HEK293 (cell line): Measurements from ENCODE around the gene SCIN.

Experiments
- CTCF ChIA-PET: fragments of 350-600 bp; formaldehyde crosslinking; extraction: SDS; loops from one replicate; lab custom pipeline; 2021; ENCODE audit warnings: antibody characterized with exemption; lab: Yijun Ruan, JAX
- POLR2A ChIA-PET: fragments of 300-600 bp; formaldehyde crosslinking; extraction: SDS; loops from one replicate; lab custom pipeline; 2020; ENCODE audit warnings: antibody characterized with exemption, inconsistent platforms; lab: Yijun Ruan, JAX
- H3K27ac ChIP-seq: fragments of 200-500 bp; sonication (Bioruptor generic); 2 replicates; pipeline ENCODE4 v1.5.1; 2014; ENCODE audit warnings: low read depth, low read length, control low read depth, inconsistent platforms; ENCODE audit errors: extremely low read depth
- H3K36me3 ChIP-seq, 2 experiments: fragments of 200-500 bp in 1 of 2; sonication (Bioruptor generic) in 1 of 2; 1 replicate in 1 of 2; 2 replicates in 1 of 2; pipeline ENCODE4 v1.5.1; 2014 to 2017; ENCODE audit warnings: inconsistent platforms in 2 of 2, low read length in 2 of 2; ENCODE audit not compliant: control insufficient read depth in 2 of 2, insufficient read depth in 1 of 2
- H3K4me1 ChIP-seq: fragments of 200-500 bp; sonication (Bioruptor generic); 2 replicates; pipeline ENCODE4 v1.5.1; 2014; ENCODE audit warnings: mild to moderate bottlenecking, low read length, inconsistent platforms; ENCODE audit not compliant: control insufficient read depth, insufficient read depth
- H3K4me3 ChIP-seq: 2 replicates; pipeline ENCODE4 v1.5.1; 2011; ENCODE audit warnings: low read depth, mild to moderate bottlenecking, control low read depth, low read length, moderate library complexity
- H3K9me3 ChIP-seq: fragments of 200-500 bp; sonication (Bioruptor generic); 2 replicates; pipeline ENCODE4 v1.5.1; 2014; ENCODE audit warnings: low read depth, low read length, inconsistent platforms; ENCODE audit not compliant: control insufficient read depth, insufficient read depth
- FEZF1 ChIP-seq: fragments of 450-650 bp; formaldehyde crosslinking; IDR thresholded peaks from 2 replicates; pipeline ENCODE4 v1.5.1; 2016; ENCODE audit warnings: missing biosample characterization, missing genetic modification characterization
- KLF8 ChIP-seq: fragments of 450-650 bp; formaldehyde crosslinking; IDR thresholded peaks from 2 replicates; pipeline ENCODE4 v1.5.1; 2016; ENCODE audit warnings: missing biosample characterization, missing genetic modification characterization
- KLF9 ChIP-seq: fragments of 450-650 bp; formaldehyde crosslinking; IDR thresholded peaks from 2 replicates; pipeline ENCODE4 v1.5.1; 2016; ENCODE audit warnings: missing biosample characterization, missing genetic modification characterization, low read depth
- OVOL3 ChIP-seq: fragments of 450-650 bp; formaldehyde crosslinking; IDR thresholded peaks from 2 replicates; pipeline ENCODE4 v1.5.1; 2016; ENCODE audit warnings: missing biosample characterization, missing genetic modification characterization
- RBAK ChIP-seq: fragments of 450-650 bp; formaldehyde crosslinking; IDR thresholded peaks from 2 replicates; pipeline ENCODE4 v1.5.1; 2016; ENCODE audit warnings: missing biosample characterization, missing genetic modification characterization
- SCRT2 ChIP-seq: fragments of 450-650 bp; formaldehyde crosslinking; IDR thresholded peaks from 2 replicates; pipeline ENCODE4 v1.5.1; 2016; ENCODE audit warnings: missing biosample characterization, missing genetic modification characterization
- ZBTB7A ChIP-seq: fragments of 450-650 bp; formaldehyde crosslinking; IDR thresholded peaks from 2 replicates; pipeline ENCODE4 v1.5.1; 2016; ENCODE audit warnings: low read depth, missing biosample characterization, missing genetic modification characterization
- ZNF223 ChIP-seq: fragments of 450-650 bp; formaldehyde crosslinking; IDR thresholded peaks from 2 replicates; pipeline ENCODE4 v1.5.1; 2016; ENCODE audit warnings: missing biosample characterization, missing genetic modification characterization
- ZNF302 ChIP-seq: fragments of 450-650 bp; formaldehyde crosslinking; IDR thresholded peaks from 2 replicates; pipeline ENCODE4 v1.5.1; 2016; ENCODE audit warnings: missing biosample characterization, missing genetic modification characterization, low read depth
- ZNF654 ChIP-seq: fragments of 450-650 bp; formaldehyde crosslinking; IDR thresholded peaks from 2 replicates; pipeline ENCODE4 v1.5.1; 2016; ENCODE audit warnings: low read depth, missing biosample characterization, missing genetic modification characterization
- ZNF670 ChIP-seq: fragments of 450-650 bp; formaldehyde crosslinking; IDR thresholded peaks from 2 replicates; pipeline ENCODE4 v1.5.1; 2016; ENCODE audit warnings: missing biosample characterization, missing genetic modification characterization, low read depth
- ZNF830 ChIP-seq: fragments of 450-650 bp; IDR thresholded peaks from 2 replicates; pipeline ENCODE4 v1.5.0; 2018; ENCODE audit warnings: missing biosample characterization, missing genetic modification characterization, low read depth, mild to moderate bottlenecking, moderate library complexity
- ZNF843 ChIP-seq: fragments of 450-650 bp; formaldehyde crosslinking; IDR thresholded peaks from 2 replicates; pipeline ENCODE4 v1.5.1; 2016; ENCODE audit warnings: missing biosample characterization, missing genetic modification characterization
- TF ChIP-seq, protein P1 (sequence below): fragments of 450-650 bp; formaldehyde crosslinking; IDR thresholded peaks from 2 replicates; pipeline ENCODE4 v1.5.1; 2017; ENCODE audit warnings: missing biosample characterization, mild to moderate bottlenecking, missing genetic modification characterization, moderate library complexity
- TF ChIP-seq, protein P2 (sequence below): fragments of 450-650 bp; formaldehyde crosslinking; IDR thresholded peaks from 2 replicates; pipeline ENCODE4 v1.5.1; 2016; ENCODE audit warnings: missing biosample characterization, missing genetic modification characterization, low read depth
- TF ChIP-seq, protein P3 (sequence below): fragments of 450-650 bp; formaldehyde crosslinking; IDR thresholded peaks from 2 replicates; pipeline ENCODE4 v1.5.1; 2016; ENCODE audit warnings: missing biosample characterization, missing genetic modification characterization
- TF ChIP-seq, protein P4 (sequence below): fragments of 450-650 bp; formaldehyde crosslinking; IDR thresholded peaks from 2 replicates; pipeline ENCODE4 v1.5.1; 2016; ENCODE audit warnings: missing biosample characterization, missing genetic modification characterization, borderline replicate concordance
- TF ChIP-seq, protein P5 (sequence below): fragments of 450-650 bp; formaldehyde crosslinking; IDR thresholded peaks from 2 replicates; pipeline ENCODE4 v1.5.1; 2016; ENCODE audit warnings: missing biosample characterization, missing genetic modification characterization

Gene SCIN

DNA sequence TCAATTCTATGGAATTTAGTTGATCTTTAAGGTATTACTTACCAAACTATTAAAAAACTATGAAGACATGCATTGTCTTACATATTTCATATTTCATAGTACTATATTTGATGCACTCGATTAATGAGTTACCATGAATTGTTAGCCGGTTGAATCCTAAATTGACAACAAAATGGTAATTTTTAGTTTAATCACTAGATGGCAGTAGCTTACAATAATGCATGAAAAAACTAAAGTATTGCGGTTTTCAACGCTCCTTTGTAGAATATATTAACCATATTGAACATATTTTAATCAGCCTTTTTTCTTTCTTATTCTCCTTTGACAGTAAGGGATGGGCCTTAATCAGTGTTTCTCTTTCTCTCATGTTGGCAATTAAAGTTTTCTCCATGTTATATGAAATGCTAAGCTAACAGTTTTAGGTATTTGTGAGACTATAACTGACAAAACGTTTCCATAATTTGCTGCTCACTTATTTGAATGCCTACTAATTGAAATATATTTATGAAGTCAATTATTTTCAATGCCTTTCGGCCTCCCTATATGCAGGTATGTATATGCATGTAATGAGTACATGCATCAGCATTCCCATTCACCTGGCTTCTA, 68.4 kb downstream of the SCIN start:
- no peaks in the 10 kb centered on the region for H3K36me3 ChIP-seq
- no peaks in the 10 kb centered on the region for H3K4me1 ChIP-seq
- H3K27ac ChIP-seq, result no peak overlapping the region
- no peaks in the 10 kb centered on the region for H3K9me3 ChIP-seq
- ChIA-PET CTCF (interaction anchor here (0.6 to 1.8 kb wide), 30 partner anchors 9 to 777 kb away, joined by 3 to 20 read pairs (median 4); no protein-coding TSS in a partner anchor), POLR2A (no interaction called here)
- no peak overlapping the region for H3K4me3 ChIP-seq
- TF ChIP-seq ZNF654 (peak; percentile 56), OVOL3 (tag by site-specific recombination) (no peak)

DNA sequence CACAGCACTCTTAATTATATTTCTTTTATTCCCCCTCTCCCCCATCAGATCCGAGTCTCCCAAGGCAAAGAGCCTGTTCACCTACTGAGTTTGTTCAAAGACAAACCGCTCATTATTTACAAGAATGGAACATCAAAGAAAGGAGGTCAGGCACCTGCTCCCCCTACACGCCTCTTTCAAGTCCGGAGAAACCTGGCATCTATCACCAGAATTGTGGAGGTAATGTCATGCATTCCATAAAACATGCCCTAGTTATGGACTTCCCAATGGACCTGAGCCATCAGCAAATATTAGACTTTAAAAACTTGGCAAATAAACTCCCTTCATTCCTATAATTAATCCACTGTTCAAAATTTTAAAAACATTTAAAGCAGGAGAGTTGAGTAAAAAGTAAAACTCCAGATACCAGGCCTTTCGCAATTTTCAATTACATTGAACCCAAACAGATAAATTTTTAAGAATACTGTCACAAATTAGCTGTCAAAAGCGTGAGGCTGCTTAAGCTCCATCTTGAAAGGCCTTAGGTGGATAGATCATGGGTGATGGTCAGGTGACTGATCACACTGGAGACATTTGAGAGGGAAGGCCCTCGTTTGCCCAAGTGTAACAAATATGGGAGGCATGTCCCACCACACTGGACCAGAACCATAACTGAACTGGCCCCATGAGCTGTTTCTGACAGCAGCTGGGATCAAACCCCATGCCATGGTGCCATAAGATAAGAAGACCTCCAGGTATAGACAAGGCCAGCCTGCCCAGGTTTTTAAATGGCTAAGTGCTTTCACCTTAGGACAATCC, 70.0 kb downstream of the SCIN start:
- POLR2A ChIA-PET, result no interaction called here
- CTCF ChIA-PET, result interaction anchor here (0.9 to 1.0 kb wide), 2 partner anchors 620 to 622 kb away, joined by 3 to 9 read pairs; no protein-coding TSS in a partner anchor
- TF ChIP-seq SCRT2 (tag by site-specific recombination), result no peak
- no peak for TF ChIP-seq KLF8 (tag by site-specific recombination)
- no peak for TF ChIP-seq ZNF302 (tag by site-specific recombination)
- TF ChIP-seq, protein P1, sequence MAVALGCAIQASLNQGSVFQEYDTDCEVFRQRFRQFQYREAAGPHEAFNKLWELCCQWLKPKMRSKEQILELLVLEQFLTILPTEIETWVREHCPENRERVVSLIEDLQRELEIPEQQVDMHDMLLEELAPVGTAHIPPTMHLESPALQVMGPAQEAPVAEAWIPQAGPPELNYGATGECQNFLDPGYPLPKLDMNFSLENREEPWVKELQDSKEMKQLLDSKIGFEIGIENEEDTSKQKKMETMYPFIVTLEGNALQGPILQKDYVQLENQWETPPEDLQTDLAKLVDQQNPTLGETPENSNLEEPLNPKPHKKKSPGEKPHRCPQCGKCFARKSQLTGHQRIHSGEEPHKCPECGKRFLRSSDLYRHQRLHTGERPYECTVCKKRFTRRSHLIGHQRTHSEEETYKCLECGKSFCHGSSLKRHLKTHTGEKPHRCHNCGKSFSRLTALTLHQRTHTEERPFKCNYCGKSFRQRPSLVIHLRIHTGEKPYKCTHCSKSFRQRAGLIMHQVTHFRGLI, result no peak
- TF ChIP-seq FEZF1, result no peak
- no peak for TF ChIP-seq ZNF830 (tag by site-specific recombination)
- no peak for TF ChIP-seq ZNF223 (tag by site-specific recombination)
- no peak for TF ChIP-seq ZBTB7A (tag by site-specific recombination)
- TF ChIP-seq, protein P2, sequence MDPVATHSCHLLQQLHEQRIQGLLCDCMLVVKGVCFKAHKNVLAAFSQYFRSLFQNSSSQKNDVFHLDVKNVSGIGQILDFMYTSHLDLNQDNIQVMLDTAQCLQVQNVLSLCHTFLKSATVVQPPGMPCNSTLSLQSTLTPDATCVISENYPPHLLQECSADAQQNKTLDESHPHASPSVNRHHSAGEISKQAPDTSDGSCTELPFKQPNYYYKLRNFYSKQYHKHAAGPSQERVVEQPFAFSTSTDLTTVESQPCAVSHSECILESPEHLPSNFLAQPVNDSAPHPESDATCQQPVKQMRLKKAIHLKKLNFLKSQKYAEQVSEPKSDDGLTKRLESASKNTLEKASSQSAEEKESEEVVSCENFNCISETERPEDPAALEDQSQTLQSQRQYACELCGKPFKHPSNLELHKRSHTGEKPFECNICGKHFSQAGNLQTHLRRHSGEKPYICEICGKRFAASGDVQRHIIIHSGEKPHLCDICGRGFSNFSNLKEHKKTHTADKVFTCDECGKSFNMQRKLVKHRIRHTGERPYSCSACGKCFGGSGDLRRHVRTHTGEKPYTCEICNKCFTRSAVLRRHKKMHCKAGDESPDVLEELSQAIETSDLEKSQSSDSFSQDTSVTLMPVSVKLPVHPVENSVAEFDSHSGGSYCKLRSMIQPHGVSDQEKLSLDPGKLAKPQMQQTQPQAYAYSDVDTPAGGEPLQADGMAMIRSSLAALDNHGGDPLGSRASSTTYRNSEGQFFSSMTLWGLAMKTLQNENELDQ (tag by site-specific recombination), result no peak
- TF ChIP-seq, protein P3, sequence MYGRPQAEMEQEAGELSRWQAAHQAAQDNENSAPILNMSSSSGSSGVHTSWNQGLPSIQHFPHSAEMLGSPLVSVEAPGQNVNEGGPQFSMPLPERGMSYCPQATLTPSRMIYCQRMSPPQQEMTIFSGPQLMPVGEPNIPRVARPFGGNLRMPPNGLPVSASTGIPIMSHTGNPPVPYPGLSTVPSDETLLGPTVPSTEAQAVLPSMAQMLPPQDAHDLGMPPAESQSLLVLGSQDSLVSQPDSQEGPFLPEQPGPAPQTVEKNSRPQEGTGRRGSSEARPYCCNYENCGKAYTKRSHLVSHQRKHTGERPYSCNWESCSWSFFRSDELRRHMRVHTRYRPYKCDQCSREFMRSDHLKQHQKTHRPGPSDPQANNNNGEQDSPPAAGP, result no peak
- TF ChIP-seq, protein P4, sequence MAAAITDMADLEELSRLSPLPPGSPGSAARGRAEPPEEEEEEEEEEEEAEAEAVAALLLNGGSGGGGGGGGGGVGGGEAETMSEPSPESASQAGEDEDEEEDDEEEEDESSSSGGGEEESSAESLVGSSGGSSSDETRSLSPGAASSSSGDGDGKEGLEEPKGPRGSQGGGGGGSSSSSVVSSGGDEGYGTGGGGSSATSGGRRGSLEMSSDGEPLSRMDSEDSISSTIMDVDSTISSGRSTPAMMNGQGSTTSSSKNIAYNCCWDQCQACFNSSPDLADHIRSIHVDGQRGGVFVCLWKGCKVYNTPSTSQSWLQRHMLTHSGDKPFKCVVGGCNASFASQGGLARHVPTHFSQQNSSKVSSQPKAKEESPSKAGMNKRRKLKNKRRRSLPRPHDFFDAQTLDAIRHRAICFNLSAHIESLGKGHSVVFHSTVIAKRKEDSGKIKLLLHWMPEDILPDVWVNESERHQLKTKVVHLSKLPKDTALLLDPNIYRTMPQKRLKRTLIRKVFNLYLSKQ (tag by site-specific recombination), result no peak
- TF ChIP-seq KLF9, result no peak
- no peak for TF ChIP-seq ZNF843 (tag by site-specific recombination)
- no peak for TF ChIP-seq ZNF670 (tag by site-specific recombination)
- TF ChIP-seq, protein P5, sequence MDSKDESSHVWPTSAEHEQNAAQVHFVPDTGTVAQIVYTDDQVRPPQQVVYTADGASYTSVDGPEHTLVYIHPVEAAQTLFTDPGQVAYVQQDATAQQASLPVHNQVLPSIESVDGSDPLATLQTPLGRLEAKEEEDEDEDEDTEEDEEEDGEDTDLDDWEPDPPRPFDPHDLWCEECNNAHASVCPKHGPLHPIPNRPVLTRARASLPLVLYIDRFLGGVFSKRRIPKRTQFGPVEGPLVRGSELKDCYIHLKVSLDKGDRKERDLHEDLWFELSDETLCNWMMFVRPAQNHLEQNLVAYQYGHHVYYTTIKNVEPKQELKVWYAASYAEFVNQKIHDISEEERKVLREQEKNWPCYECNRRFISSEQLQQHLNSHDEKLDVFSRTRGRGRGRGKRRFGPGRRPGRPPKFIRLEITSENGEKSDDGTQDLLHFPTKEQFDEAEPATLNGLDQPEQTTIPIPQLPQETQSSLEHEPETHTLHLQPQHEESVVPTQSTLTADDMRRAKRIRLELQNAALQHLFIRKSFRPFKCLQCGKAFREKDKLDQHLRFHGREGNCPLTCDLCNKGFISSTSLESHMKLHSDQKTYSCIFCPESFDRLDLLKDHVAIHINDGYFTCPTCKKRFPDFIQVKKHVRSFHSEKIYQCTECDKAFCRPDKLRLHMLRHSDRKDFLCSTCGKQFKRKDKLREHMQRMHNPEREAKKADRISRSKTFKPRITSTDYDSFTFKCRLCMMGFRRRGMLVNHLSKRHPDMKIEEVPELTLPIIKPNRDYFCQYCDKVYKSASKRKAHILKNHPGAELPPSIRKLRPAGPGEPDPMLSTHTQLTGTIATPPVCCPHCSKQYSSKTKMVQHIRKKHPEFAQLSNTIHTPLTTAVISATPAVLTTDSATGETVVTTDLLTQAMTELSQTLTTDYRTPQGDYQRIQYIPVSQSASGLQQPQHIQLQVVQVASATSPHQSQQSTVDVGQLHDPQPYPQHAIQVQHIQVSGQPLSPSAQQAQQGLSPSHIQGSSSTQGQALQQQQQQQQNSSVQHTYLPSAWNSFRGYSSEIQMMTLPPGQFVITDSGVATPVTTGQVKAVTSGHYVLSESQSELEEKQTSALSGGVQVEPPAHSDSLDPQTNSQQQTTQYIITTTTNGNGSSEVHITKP, result no peak
- TF ChIP-seq ZNF654, result no peak
- TF ChIP-seq RBAK, result no peak
- no peak overlapping the region for H3K27ac ChIP-seq
- H3K4me1 ChIP-seq, result no peaks in the 10 kb centered on the region
- H3K9me3 ChIP-seq, result no peaks in the 10 kb centered on the region
- no peak overlapping the region for H3K4me3 ChIP-seq
- H3K36me3 ChIP-seq, result no peaks in the 10 kb centered on the region
